Transverse colon (tissue), 4 donors: Measurements from ENCODE around the gene VSTM2L. TPM values are rescaled to one million over a fixed set of nuclear protein-coding genes. Genes with fewer than 3 reads are reported as not detected.

Experiments used
- DNase-seq: peaks from one replicate; pipeline ENCODE4 v3.0.0-alpha.2; 2019
- H3K27ac ChIP-seq, 4 donors: fragments of 200-600 bp; sonication (generic); 2 replicates each; pipeline ENCODE4 v1.5.1; 2016 to 2018; ENCODE audit warnings: inconsistent platforms in 4 of 4
- H3K27me3 ChIP-seq: fragments of 200-600 bp; sonication (generic); 2 replicates; pipeline ENCODE4 v1.5.1; 2017; ENCODE audit warnings: inconsistent platforms
- H3K36me3 ChIP-seq, 4 donors: fragments of 200-600 bp; sonication (generic); 2 replicates each; pipeline ENCODE4 v1.5.1; 2017 to 2019; ENCODE audit warnings: inconsistent platforms in 4 of 4
- H3K4me1 ChIP-seq, 4 donors: fragments of 200-600 bp; sonication (generic); 2 replicates each; pipeline ENCODE4 v1.5.1; 2017 to 2020; ENCODE audit warnings: inconsistent platforms in 4 of 4
- H3K4me3 ChIP-seq, 4 donors: fragments of 200-600 bp; sonication (generic); 1 replicate in 1 of 4; 2 replicates in 3 of 4; pipeline versions ENCODE4 v1.5.1 to v1.6.1; 2017 to 2019; ENCODE audit warnings: inconsistent platforms in 4 of 4
- H3K9me3 ChIP-seq, 2 donors: fragments of 200-600 bp; sonication (generic); 2 replicates each; pipeline ENCODE4 v1.5.1; 2017 to 2019; ENCODE audit warnings: inconsistent platforms in 2 of 2
- EP300 ChIP-seq: sonication (generic); formaldehyde crosslinking; IDR thresholded peaks from one replicate; pipeline ENCODE4 v1.6.1; 2017; ENCODE audit warnings: antibody characterized with exemption, low read depth
- POLR2A ChIP-seq: fragments of 450-650 bp; IDR thresholded peaks from one replicate; pipeline ENCODE4 v1.6.1; 2016; ENCODE audit warnings: antibody characterized with exemption, mild to moderate bottlenecking, moderate library complexity
- POLR2AphosphoS5 ChIP-seq, 3 donors: sonication (generic); formaldehyde crosslinking; IDR thresholded peaks; one replicate each; pipeline ENCODE4 v1.6.1; 2016; ENCODE audit warnings: antibody characterized with exemption in 3 of 3
- WGBS, 2 donors: methylation state at CpG; one replicate each; pipeline ENCODE4 v1.1.5; 2018; ENCODE audit warnings: low coverage in 1 of 2; 5-methylcytosine and 5-hydroxymethylcytosine counted together
- in situ Hi-C, 4 donors: fragments of 200-750 bp; cut with MboI; loops; one replicate each; pipeline versions ENCODE4 v1.15.0 to v1.15.1; 2017; ENCODE audit warnings: low sequenced_read_pairs in 3 of 4, low pct_ligation_motif_present in 1 of 4, low pct_unique_long_range_greater_than_20kb in 1 of 4
- intact Hi-C: fragments of 100-400 bp; cut with DNase I; formaldehyde crosslinking; loops from one replicate; pipeline ENCODE4 v1.15.1; 2023; ENCODE audit warnings: low total_unique reads
- total RNA-seq, 4 donors: library from RNA; depleted of rRNA; stranded (reverse); fragments of >200 nt; gene quantifications; one replicate each; pipeline ENCODE4 v1.1.0, GENCODE V29; 2016
- TF ChIP-seq, protein P1 (sequence below), 5 experiments: fragments of 200-600 bp in 3 of 5; fragments of 450-650 bp in 2 of 5; sonication (generic) in 3 of 5; IDR thresholded peaks; 1 replicate in 2 of 5; 2 replicates in 3 of 5; pipeline ENCODE4 v1.5.1; 2016 to 2017; ENCODE audit warnings: antibody characterized with exemption in 5 of 5, inconsistent platforms in 3 of 5, mild to moderate bottlenecking in 2 of 5, moderate library complexity in 1 of 5

The VSTM2L gene
- total RNA-seq, 4 donors from 2014 or later, result 3.0 to 6.6 (median 3.0) TPM; not detected in 1

GRCh38 chr20:37886851-37887297, 16.1 kb upstream of the VSTM2L start:
- Histone ChIP-seq H3K4me3 (no peak overlapping the region), H3K4me1 (no peaks in the 10 kb centered on the region), H3K27ac (no peak overlapping the region), H3K36me3 (no peaks in the 10 kb centered on the region), H3K27me3 (no peaks in the 10 kb centered on the region), H3K9me3 (no peaks in the 10 kb centered on the region)
- no peak for TF ChIP-seq EP300
- TF ChIP-seq POLR2A, result no peak
- no peak for TF ChIP-seq POLR2AphosphoS5 (IDR thresholded peaks at IDR 0.05)
- TF ChIP-seq, protein P1, sequence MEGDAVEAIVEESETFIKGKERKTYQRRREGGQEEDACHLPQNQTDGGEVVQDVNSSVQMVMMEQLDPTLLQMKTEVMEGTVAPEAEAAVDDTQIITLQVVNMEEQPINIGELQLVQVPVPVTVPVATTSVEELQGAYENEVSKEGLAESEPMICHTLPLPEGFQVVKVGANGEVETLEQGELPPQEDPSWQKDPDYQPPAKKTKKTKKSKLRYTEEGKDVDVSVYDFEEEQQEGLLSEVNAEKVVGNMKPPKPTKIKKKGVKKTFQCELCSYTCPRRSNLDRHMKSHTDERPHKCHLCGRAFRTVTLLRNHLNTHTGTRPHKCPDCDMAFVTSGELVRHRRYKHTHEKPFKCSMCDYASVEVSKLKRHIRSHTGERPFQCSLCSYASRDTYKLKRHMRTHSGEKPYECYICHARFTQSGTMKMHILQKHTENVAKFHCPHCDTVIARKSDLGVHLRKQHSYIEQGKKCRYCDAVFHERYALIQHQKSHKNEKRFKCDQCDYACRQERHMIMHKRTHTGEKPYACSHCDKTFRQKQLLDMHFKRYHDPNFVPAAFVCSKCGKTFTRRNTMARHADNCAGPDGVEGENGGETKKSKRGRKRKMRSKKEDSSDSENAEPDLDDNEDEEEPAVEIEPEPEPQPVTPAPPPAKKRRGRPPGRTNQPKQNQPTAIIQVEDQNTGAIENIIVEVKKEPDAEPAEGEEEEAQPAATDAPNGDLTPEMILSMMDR (IDR thresholded peaks at IDR 0.05), result no peak
- intact Hi-C loops (no loop called here), in situ Hi-C loops (no loop called here)
- no peak for DNase-seq
- WGBS, 2 donors, result 60% methylated on average over 4 of the region's 4 CpGs; no CpG with 5 or more reads in 1 of the 2 donors

GRCh38 chr20:37888641-37889040, 14.3 kb upstream of the VSTM2L start:
- in situ Hi-C loops, result no loop called here

DNA sequence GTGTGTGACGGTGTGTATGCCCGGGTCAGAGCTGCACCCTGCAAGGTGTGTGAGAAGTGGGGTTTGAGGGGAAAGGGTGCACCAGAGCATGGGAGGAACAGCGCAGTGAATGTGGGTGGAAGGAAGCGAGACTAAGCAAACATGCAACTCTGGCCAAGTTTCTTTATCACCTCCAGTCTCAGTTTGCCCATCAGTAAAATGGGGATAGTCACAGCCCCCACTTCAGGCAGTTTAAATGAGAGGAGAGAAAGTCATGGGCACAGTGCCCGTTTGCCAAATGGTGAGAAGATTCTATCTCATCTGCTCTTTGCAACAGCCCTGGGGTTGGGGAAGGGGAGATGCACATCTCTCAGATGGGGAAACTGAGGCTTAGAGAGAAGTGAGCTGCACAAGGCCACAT, 12.8 kb upstream of the VSTM2L start:
- Histone ChIP-seq H3K36me3 (no peaks in the 10 kb centered on the region), H3K9me3 (no peaks in the 10 kb centered on the region), H3K4me1 (no peaks in the 10 kb centered on the region), H3K27ac (no peak overlapping the region), H3K27me3 (no peaks in the 10 kb centered on the region), H3K4me3 (no peak overlapping the region)
- WGBS, 2 donors, result 75% methylated on average over 5 of the region's 5 CpGs; no CpG with 5 or more reads in 1 of the 2 donors
- no peak for TF ChIP-seq POLR2AphosphoS5 (IDR thresholded peaks at IDR 0.05)
- TF ChIP-seq POLR2A, result no peak
- TF ChIP-seq EP300, result no peak
- TF ChIP-seq, protein P1 (IDR thresholded peaks at IDR 0.05), result no peak
- in situ Hi-C loops, result no loop called here
- DNase-seq, result no peak
- intact Hi-C loops, result no loop called here

More at GRCh38 chr20:37888641-37889040, 14.3 kb upstream of the VSTM2L start:
- no peaks in the 10 kb centered on the region for H3K36me3 ChIP-seq
- H3K4me1 ChIP-seq, result no peaks in the 10 kb centered on the region
- H3K9me3 ChIP-seq, result no peaks in the 10 kb centered on the region
- TF ChIP-seq POLR2A, result no peak
- TF ChIP-seq POLR2AphosphoS5 (IDR thresholded peaks at IDR 0.05), result no peak
- TF ChIP-seq EP300, result no peak
- TF ChIP-seq, protein P1 (IDR thresholded peaks at IDR 0.05), result no peak
- DNase-seq, result no peak
- 87% methylated on average over 10 of the region's 10 CpGs; no CpG with 5 or more reads in 1 of the 2 donors for WGBS, 2 donors
- H3K4me3 ChIP-seq, result no peak overlapping the region
- intact Hi-C loops, result no loop called here
- no peaks in the 10 kb centered on the region for H3K27me3 ChIP-seq
- no peak overlapping the region for H3K27ac ChIP-seq

DNA sequence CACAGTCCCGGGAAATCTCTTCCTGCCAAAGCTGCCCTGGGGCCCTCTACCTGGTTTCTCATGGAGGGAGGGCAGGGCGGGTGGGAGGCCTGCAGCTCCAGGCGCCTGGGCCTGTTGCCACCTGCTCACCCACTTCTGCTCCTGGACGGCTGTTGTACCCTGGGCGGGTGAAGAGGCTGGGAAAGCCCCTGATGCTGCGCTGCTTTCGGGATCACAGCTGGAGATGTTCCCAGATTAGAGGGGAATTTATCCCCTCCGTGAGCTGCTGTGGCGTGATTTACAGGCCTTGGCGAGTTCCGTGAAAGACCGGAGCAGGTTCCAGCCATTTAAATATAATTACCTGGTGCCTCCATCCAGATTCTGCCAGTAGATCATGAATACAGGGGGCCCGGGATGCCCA, 12.3 kb upstream of the VSTM2L start:
- no peaks in the 10 kb centered on the region for H3K4me1 ChIP-seq

More for the DNA sequence above, 12.3 kb upstream of the VSTM2L start:
- H3K9me3 ChIP-seq, result no peaks in the 10 kb centered on the region
- no peak overlapping the region for H3K27ac ChIP-seq
- intact Hi-C loops (no loop called here), in situ Hi-C loops (no loop called here)
- no peak overlapping the region for H3K4me3 ChIP-seq
- no peaks in the 10 kb centered on the region for H3K27me3 ChIP-seq
- H3K36me3 ChIP-seq, result no peaks in the 10 kb centered on the region
- DNase-seq, result no peak
- 67% methylated on average over 13 of the region's 13 CpGs; no CpG with 5 or more reads in 1 of the 2 donors for WGBS, 2 donors
- no peak for TF ChIP-seq EP300
- TF ChIP-seq, protein P1 (IDR thresholded peaks at IDR 0.05), result no peak
- peak in 1 of 3 donors; percentile 13 for TF ChIP-seq POLR2AphosphoS5 (IDR thresholded peaks at IDR 0.05)
- TF ChIP-seq POLR2A, result no peak
